GM11168 (cell line): Measurements from ENCODE around the gene SIRPB2.

Experiments used
- in situ Hi-C: fragments of 300-500 bp; cut with MboI; formaldehyde crosslinking; loops from one replicate; pipeline ENCODE4 v1.12.0; 2022; ENCODE audit warnings: low sequenced_read_pairs; ENCODE audit not compliant: unreplicated experiment

Gene SIRPB2

DNA sequence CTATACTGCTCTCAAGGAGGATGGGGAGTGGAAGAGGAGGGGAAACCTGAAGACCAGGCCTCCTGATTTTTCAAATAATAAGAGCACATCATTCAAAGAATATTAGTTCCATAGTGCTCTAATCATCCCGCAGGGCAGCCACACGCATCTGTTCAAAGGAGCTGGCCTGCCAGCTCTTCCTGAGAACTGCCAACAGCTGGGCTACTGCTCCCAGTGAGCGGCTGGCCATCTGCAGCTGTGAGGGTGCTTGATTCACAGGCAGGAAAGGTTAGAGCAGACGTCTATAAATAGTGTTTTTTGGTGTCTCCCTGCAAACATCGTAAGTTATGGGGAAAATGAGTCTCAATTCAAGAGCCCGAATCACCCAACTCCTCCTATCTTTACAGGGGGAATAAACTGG lies 41.9 kb downstream of the SIRPB2 start:
- in situ Hi-C loops = no loop called here

DNA sequence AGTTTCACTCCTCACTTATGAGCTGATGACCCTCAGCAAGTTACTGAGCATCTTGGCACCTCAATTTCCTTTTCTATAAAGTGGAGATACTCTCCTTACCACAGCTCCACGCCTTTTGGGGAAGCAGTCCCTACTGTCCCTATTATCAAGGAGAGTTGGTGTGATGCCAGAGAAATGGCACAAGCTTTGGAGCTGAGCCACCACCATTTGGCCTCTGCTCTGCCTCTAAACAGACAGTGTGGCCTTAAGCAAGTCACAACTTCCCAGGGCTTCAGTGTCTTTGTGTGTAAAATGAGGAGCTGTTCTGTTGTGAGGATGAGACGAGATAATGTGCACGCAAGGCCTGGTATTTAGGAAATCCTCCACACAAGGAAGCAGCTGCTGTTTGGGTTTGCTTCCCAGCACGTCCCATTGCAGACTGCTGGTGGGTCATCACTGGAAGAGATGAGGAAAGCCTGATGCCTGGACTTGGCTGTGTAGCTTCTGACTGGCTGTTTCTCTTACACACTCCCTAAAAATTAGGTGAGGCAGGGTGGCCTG lies 43.1 kb downstream of the SIRPB2 start:
- in situ Hi-C loops = no loop called here

DNA sequence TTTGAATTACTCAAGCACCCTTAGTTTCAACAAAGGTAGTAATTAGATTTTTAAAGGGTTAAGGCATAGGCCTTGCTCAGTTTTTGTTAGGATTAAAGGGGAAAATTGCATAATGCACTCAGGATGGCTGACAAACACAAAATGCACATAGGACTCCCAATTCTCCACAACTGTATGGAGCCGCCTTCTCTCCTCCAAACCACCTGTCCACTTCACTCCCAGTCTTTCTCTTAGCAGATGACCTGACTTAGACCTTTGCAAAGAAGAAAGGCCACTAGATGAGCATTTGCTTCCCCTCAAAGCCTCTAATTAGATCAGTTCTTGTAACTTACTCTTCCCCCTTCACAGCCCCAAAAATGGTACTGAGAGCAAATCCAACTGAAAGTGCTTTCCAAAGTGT lies 44.7 kb downstream of the SIRPB2 start:
- in situ Hi-C loops = no loop called here

DNA sequence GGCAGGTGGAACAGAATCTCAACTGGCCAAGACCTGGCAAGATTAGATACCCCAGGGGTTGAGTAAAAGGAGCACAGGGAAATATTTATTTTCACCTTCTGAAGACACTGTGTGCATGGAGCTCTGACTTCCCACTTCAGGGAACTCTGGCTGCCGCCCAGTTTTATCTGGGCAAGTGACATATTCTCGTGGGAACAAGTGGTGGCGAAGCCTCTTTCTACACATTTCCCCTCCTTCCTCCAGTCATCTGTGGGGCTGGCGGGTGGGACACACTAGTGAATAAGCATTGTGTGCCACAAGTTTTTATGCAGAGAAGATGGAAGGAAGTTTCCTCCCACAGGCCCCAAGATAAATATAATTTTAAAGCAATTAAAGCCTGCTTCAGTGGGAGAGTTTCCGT lies 48.1 kb downstream of the SIRPB2 start:
- in situ Hi-C loops = no loop called here

DNA sequence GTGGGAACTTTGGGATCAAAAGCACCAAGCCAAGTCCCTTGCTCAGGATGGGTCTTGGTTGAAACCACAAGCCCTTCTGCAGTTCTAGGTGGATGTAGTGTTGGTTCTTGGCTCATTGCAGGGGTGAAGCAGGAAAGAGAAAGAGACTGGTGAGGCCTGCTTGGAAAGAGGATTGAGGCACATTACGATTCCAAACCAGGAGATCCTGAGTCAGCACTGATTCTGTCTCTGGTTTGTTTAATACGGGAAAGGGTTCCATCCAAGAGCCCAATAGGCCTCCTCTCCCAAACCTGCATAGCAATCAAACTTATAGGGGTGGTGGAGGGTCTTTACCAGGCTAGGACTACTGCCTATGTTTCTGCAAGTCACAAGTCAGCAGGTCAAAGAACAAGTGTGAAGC lies 48.9 kb downstream of the SIRPB2 start:
- in situ Hi-C loops = no loop called here

DNA sequence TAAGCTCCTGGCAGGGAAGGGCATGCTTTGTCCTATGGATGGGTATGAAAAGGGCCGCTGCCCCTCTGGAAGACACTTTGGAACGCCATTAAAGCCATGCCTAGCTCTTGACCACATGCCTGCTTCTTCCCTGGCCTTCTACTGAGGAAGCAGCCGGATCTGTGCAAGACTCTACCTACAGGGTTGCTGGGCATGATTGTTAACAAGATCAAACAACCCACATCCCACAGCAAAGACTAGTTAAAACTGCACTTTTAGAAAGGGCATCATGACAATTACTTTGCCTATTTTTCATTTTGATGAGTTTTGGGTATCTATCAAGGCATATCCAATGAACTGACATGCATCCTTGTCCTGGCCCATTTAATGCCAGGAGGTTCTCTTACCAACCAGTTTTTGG lies 50.1 kb downstream of the SIRPB2 start:
- in situ Hi-C loops = no loop called here

DNA sequence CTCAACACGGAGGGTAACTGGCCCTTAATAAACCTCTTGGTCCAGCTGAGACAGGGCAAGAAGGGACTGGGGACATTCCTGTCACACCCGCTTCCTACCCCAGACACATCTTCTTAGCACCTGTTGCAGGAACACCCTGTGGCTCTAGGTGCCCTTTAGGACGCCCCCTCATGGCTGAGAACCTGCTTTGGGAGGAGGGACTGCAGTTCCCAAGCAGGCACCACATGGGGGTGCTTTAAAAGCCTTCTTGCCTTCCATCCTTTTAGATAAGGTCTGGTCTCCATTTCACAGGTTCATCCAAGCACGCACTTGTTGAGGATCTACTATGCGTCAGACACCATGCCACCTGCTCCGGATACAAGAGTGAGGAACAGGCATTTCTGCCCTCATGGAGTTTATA lies 51.2 kb downstream of the SIRPB2 start:
- in situ Hi-C loops = no loop called here

DNA sequence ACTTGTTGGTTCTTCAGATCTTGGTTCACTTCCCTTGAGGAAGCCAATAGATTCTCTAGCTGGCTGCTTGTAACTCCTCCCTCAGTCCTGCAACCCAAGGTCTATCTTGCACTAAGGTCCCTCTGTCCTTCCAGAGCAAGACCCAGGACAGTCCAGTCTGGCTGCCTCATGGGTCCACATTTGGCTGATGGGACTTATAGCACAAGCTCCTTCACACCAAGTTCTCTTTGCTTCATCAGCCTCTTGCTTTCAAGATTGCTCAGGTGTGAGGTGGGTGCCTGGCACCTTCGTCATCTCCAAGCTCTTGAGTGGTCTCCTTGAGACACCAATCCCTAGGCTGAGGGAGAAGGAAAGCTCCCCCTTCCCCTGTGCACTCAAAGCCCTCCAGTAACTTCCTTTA lies 52.9 kb downstream of the SIRPB2 start:
- in situ Hi-C loops = no loop called here

DNA sequence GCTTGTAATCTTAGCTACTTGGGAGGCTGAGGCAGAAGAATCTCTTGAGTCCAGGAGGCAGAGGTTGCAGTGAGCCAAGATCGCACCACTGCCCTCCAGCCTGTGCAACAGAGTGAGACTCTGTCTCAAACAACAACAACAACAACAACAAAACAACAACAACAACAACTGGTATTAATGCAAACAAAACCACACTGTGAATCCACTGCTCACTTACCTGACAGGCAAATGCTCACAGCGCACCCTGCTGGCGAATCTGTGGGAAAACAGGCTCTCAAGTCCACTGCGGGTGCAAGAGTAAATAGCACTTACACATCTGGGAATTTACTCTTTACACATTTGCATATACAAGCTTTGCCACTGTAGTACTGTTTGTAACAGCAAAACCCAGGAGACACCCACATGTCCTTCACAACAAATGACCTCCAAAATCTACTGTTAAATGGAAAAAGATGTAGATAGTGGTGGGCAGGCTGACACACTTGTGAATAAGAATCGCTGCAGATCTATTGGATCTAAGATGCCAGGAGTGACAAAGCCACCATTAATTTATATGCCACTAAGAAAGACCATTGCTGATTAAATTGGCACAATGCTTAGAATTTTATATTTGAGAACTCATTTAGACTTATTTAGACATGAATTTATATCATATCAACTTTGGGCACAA lies 53.9 kb downstream of the SIRPB2 start:
- in situ Hi-C loops = no loop called here

DNA sequence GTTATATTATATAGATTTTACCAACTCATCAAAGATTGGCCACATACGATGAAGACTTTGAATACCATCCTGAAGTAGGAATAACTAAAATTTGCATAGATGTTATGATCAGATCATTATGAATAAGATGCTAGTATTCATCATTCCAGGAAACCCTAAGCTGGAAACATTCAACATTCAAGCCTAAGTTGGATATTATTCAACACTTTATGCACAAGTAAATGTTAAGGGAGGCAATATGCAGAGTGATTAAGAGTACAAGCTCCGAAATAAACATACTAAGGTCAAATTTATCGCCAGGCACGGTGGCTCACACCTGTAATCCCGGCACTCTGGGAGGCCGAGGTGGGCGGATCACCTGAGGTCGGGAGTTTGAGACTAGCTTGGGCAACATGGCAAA lies 55.0 kb downstream of the SIRPB2 start:
- in situ Hi-C loops = no loop called here

DNA sequence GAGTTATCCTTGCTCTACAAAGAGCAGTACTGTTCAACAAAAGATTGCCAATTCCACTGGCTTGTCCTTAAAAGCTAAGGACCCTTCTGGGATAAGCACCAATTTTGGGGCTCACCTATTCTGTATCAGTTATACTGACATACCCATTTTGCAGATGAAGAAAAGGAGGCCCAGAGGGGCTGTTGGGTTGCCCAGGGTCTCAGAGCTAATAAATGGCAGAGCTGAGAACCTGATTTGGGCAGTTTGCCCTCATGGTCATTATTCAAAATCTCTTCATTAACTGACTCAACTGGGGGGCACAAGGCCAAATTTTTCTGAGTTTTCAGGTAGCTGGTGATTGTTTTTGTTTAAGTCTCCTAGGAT lies 55.9 kb downstream of the SIRPB2 start:
- in situ Hi-C loops = no loop called here

DNA sequence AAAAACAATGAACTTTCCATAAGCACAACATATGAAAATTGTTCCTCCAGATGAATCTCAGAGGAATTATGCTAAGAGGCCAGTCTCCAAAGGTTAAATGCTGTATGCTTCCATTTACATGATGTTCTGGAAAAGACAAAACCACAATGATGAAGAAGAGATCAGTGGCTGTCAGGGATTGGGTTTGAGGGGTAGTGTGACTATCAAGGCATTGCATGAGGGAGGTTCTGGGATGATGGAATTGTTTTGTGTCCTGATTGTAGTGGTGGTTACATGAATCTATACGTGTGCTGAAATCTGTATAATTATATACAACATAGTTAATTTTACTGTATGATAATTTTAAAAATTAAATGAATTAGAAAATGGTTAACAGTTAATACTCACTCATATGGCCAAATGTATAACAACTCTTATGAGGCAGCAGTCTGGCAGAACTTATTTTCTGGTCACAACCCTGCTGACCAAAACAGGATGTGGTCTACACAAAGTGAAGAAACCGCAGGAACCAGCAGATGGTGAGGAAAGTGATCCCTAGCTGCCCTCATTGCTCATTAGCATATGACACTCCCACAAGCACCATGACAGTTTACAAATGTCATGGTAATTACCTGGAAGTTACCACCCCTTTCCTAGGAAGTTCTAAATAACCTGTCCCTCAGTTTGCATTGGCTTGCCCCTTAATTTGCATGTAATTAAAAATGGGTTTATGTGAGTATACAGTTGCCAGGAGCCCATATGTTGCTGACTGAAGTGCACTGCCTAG lies 56.5 kb downstream of the SIRPB2 start:
- in situ Hi-C loops = loop anchor here (5.0 kb wide), 1 partner anchor 122 kb away; no protein-coding TSS in a partner anchor

DNA sequence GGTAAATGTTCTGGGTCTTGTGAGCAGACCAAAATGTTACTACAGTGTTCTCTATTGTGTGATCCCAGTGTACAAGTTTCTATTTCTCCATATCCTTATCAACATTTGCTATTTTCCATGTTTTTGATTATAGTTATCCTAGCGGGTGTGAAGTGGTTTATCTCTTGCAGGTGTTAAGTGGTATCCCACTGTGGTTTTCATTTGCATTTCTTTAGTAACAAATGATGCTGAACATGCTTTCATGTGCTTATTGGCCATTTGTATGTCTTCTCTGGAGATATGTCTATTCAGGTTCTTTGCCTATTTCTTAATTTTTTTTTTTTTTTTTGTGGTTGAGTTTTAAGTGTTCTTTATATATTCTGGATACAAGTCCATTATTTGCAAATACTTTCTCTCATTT lies 60.1 kb downstream of the SIRPB2 start:
- in situ Hi-C loops = loop anchor here (5.0 kb wide), 1 partner anchor 119 kb away; no protein-coding TSS in a partner anchor

DNA sequence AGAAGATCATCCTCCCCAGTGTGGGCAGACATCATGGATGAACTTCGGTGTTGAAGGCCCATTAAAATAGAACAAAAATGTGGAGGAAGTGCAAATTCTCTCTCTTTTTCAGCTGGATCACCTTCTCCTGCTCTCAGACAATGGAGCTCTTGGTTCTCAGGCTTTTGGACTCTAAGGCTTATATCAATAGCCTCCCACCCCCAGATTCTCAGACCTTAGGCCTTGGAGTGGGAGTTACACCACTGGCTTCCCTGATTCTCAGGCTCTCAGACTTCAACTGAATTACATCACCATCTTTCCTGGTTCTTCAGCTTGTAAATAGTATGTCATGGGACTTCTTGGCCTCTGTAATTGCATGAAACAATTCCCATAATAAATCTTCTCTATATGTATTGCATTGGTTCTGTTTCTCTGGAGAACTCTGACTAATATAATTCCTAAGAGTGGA lies 61.2 kb downstream of the SIRPB2 start:
- in situ Hi-C loops = loop anchor here (5.0 kb wide), 1 partner anchor 118 kb away; no protein-coding TSS in a partner anchor

DNA sequence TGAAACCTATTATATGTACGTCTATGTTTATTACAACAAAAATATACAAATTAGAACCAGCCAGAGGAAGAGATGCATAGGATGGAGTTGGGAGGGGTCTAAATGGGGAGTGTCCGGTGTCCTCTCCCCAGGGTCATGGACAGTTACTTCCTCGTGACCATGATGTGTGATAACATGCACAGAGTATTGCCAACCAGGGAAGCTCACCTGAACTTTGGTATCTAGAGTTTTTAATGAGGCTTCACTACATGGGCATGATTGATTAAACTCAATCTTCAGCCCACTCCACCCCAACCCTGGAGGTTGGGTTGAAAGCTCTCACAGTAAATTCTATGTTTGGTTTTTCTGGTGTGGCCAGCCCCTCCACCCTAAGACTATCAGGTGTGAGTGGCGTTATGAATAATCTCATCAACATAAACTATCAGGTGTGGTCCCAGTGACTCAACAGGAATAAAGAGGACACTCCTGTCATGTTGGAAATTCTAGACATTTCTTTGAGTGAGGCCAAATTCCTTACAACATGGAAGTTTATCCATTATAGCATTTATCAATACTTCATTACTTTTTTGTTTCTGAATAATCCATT lies 62.0 kb downstream of the SIRPB2 start:
- in situ Hi-C loops = no loop called here

DNA sequence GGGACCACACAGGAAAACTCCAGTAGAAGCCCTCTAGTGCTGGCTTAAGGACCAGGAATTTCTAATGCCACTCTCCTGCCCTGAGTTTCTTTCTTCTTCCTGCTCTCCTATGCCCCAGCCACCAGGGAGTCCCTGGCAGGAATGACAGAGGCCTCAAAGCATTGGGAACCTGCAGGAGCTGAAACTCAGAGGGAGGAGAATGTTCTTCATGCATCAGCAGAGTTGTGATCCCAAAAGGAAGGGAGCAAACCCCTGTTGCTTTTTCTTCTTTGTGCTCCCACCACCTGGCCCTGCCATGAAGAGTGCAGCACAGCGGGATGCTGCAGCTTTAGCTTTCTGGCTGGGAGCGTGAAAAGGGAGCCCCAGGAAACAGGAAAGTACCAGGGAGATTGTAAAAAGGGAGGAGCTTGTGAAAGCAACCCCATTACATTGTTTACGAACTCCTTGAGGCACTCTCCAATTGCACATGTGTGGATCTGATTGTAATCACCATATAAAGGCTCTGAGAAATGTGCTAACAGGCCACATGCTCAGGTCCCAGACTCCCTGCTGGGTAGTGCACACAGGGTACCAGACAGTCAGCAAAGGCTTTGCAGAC lies 63.7 kb downstream of the SIRPB2 start:
- in situ Hi-C loops = no loop called here

DNA sequence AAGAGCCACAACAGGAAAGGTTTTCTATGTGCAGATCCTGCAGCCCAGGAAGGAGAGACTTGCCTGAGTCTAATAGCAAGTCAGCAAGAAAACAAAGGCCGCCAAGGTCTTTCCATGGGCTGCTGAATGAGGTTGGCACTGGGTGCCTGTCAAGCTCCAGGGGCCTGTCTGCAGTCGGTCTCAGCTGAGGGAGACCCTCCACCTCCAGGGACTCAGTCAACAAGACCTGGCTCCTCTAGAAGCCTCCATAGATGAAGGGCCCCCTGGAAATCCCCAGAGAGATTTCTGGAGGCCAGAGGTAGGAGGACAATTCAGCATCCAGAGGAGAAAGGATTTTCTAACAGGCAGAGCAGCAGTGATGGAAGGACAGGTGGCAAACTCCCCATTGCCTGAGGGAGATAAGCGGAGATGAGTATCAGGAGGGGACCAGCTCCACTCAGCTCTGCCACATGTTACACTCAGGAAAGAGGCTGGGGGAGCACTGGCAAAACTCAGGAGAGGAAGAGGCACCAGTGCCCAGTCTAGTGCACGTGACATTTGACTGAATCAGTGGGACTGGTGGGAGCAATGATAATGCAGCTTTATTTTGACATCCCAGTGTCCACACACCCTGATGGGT lies 64.9 kb downstream of the SIRPB2 start:
- in situ Hi-C loops = no loop called here
